Measurements from ENCODE around the gene P2RX2.

Gene P2RX2

GRCh38 chr12:132603240-132604150 is 15.1 kb upstream of the P2RX2 start:
- no peak for DNase-seq (ENCODE audit: low read depth in 2 of 2)

GRCh38 chr12:132604151-132604618 is 14.4 kb upstream of the P2RX2 start:
- DNase-seq (ENCODE audit: low read depth in 2 of 2) = no peak

GRCh38 chr12:132604668-132605441 is 13.7 kb upstream of the P2RX2 start:
- DNase-seq (ENCODE audit: low read depth in 2 of 2) = no peak

GRCh38 chr12:132605892-132606291 is 12.7 kb upstream of the P2RX2 start:
- no peak for DNase-seq (ENCODE audit: low read depth in 2 of 2)

GRCh38 chr12:132606466-132606865 is 12.1 kb upstream of the P2RX2 start:
- DNase-seq (ENCODE audit: low read depth in 2 of 2) = no peak

- no peak for DNase-seq (ENCODE audit: low read depth in 2 of 2)
Measured at GRCh38 chr12:132606927-132607326, 11.6 kb upstream of the P2RX2 start.

- no peak for DNase-seq (ENCODE audit: low read depth in 2 of 2)
Measured at GRCh38 chr12:132608231-132609171, 10.1 kb upstream of the P2RX2 start.

- DNase-seq (ENCODE audit: low read depth in 2 of 2) = no peak
Measured at GRCh38 chr12:132610051-132610759, 8.4 kb upstream of the P2RX2 start, which contains the start of gene LRCOL1. LRCOL1 (minus strand) TSS chr12:132610582; CDS start chr12:132606251, 4,331 bp downstream.

- DNase-seq (ENCODE audit: low read depth in 2 of 2) = no peak
Measured at GRCh38 chr12:132610866-132611602, 7.5 kb upstream of the P2RX2 start.

GRCh38 chr12:132611620-132612019 is 7.0 kb upstream of the P2RX2 start:
- DNase-seq (ENCODE audit: low read depth in 2 of 2) = no peak

GRCh38 chr12:132614029-132614428 is 4.5 kb upstream of the P2RX2 start:
- DNase-seq (ENCODE audit: low read depth in 2 of 2) = no peak

GRCh38 chr12:132614861-132615578 is 3.6 kb upstream of the P2RX2 start:
- DNase-seq (ENCODE audit: low read depth in 2 of 2) = peak; percentile 61 to 62

- no peak for DNase-seq (ENCODE audit: low read depth in 2 of 2)
Measured at GRCh38 chr12:132615579-132616038, 3.0 kb upstream of the P2RX2 start.

GRCh38 chr12:132617135-132617701 is 1.4 kb upstream of the P2RX2 start:
- DNase-seq (ENCODE audit: low read depth in 2 of 2) = no peak

GRCh38 chr12:132617822-132618682 is 524 bp upstream of the P2RX2 start:
- no peak for DNase-seq (ENCODE audit: low read depth in 2 of 2)

GRCh38 chr12:132619071-132619385 is 452 bp downstream of the P2RX2 start:
- no peak for DNase-seq (ENCODE audit: low read depth in 2 of 2)

- DNase-seq (ENCODE audit: low read depth in 2 of 2) = no peak
Measured at GRCh38 chr12:132619386-132620112, 973 bp downstream of the P2RX2 start.
